ENCODE measurements around the gene ST8SIA6.
"Not testable (repeated sequence)": the region's sequence is repeated elsewhere in the genome, so short reads cannot be mapped to it uniquely, and the experiment has no call there.

The ST8SIA6 gene

GRCh38 chr10:17344206-17344605, 110.2 kb downstream of the ST8SIA6 start:
- no peak for DNase-seq (ENCODE audit: low read depth in 2 of 2)

GRCh38 chr10:17343118-17343517, 111.3 kb downstream of the ST8SIA6 start:
- DNase-seq (ENCODE audit: low read depth in 2 of 2): no peak

GRCh38 chr10:17340144-17340829, 114.1 kb downstream of the ST8SIA6 start:
- DNase-seq (ENCODE audit: low read depth in 2 of 2): no peak

- no peak for DNase-seq (ENCODE audit: low read depth in 2 of 2)
These were observed 119.3 kb downstream of the ST8SIA6 start for GRCh38 chr10:17335065-17335464.

- DNase-seq (ENCODE audit: low read depth in 2 of 2): no peak
These were observed 123.9 kb downstream of the ST8SIA6 start for GRCh38 chr10:17330501-17330900.

GRCh38 chr10:17326377-17326776, 128.0 kb downstream of the ST8SIA6 start:
- DNase-seq (ENCODE audit: low read depth in 2 of 2): no peak

GRCh38 chr10:17321957-17322356, 132.4 kb downstream of the ST8SIA6 start:
- not testable (repeated sequence) for DNase-seq (ENCODE audit: low read depth in 2 of 2)

GRCh38 chr10:17316488-17317170, 137.8 kb downstream of the ST8SIA6 start:
- no peak for DNase-seq (ENCODE audit: low read depth in 2 of 2)

GRCh38 chr10:17309435-17309834, 145.0 kb downstream of the ST8SIA6 start:
- no peak for DNase-seq (ENCODE audit: low read depth in 2 of 2)

GRCh38 chr10:17307123-17307522, 147.3 kb downstream of the ST8SIA6 start:
- DNase-seq (ENCODE audit: low read depth in 2 of 2): no peak

- DNase-seq (ENCODE audit: low read depth in 2 of 2): no peak
These were observed 162.0 kb downstream of the ST8SIA6 start for GRCh38 chr10:17292375-17292774.

- DNase-seq (ENCODE audit: low read depth in 2 of 2): no peak
These were observed 164.2 kb downstream of the ST8SIA6 start for GRCh38 chr10:17290226-17290625.

- DNase-seq (ENCODE audit: low read depth in 2 of 2): no peak
These were observed 164.6 kb downstream of the ST8SIA6 start for GRCh38 chr10:17289763-17290162.

GRCh38 chr10:17286562-17287550, 167.5 kb downstream of the ST8SIA6 start:
- DNase-seq (ENCODE audit: low read depth in 2 of 2): no peak

- DNase-seq (ENCODE audit: low read depth in 2 of 2): no peak
These were observed 172.1 kb downstream of the ST8SIA6 start for GRCh38 chr10:17282311-17282710.

GRCh38 chr10:17278607-17279240, 175.7 kb downstream of the ST8SIA6 start:
- no peak for DNase-seq (ENCODE audit: low read depth in 2 of 2)

- DNase-seq (ENCODE audit: low read depth in 2 of 2): no peak
These were observed 177.5 kb downstream of the ST8SIA6 start for GRCh38 chr10:17276756-17277424.

- no peak for DNase-seq (ENCODE audit: low read depth in 2 of 2)
These were observed 181.0 kb downstream of the ST8SIA6 start for GRCh38 chr10:17273403-17273802.

- no peak for DNase-seq (ENCODE audit: low read depth in 2 of 2)
These were observed 181.7 kb downstream of the ST8SIA6 start for GRCh38 chr10:17272648-17273047.
